Measurements from ENCODE around the gene ZNF341. TPM values are rescaled to one million over a fixed set of nuclear protein-coding genes. Genes with fewer than 3 reads are reported as not detected.

Gene ZNF341
- total and polyA plus RNA-seq, 2 of the 8 experiments (the other 6 are each of a cell fraction or from before 2014, with no cell fraction given) = 5.8 to 6.4 TPM

- no peak for TF ChIP-seq KDM1A (IDR thresholded peaks at IDR 0.05; ENCODE audit: borderline replicate concordance, low read length)
- no peak for TF ChIP-seq CHD1 (IDR thresholded peaks at IDR 0.05; ENCODE audit: low read depth, low read length)
- TF ChIP-seq SUZ12 (IDR thresholded peaks at IDR 0.05; ENCODE audit: low read length) = no peak
- TF ChIP-seq BACH1 (IDR thresholded peaks at IDR 0.05; ENCODE audit: low read length) = no peak
- no peak for TF ChIP-seq SP2 (IDR thresholded peaks at IDR 0.05; ENCODE audit: low read length)
- no peak for TF ChIP-seq MAFK (IDR thresholded peaks at IDR 0.05; ENCODE audit: low read depth, low read length)
- TF ChIP-seq, protein P1, sequence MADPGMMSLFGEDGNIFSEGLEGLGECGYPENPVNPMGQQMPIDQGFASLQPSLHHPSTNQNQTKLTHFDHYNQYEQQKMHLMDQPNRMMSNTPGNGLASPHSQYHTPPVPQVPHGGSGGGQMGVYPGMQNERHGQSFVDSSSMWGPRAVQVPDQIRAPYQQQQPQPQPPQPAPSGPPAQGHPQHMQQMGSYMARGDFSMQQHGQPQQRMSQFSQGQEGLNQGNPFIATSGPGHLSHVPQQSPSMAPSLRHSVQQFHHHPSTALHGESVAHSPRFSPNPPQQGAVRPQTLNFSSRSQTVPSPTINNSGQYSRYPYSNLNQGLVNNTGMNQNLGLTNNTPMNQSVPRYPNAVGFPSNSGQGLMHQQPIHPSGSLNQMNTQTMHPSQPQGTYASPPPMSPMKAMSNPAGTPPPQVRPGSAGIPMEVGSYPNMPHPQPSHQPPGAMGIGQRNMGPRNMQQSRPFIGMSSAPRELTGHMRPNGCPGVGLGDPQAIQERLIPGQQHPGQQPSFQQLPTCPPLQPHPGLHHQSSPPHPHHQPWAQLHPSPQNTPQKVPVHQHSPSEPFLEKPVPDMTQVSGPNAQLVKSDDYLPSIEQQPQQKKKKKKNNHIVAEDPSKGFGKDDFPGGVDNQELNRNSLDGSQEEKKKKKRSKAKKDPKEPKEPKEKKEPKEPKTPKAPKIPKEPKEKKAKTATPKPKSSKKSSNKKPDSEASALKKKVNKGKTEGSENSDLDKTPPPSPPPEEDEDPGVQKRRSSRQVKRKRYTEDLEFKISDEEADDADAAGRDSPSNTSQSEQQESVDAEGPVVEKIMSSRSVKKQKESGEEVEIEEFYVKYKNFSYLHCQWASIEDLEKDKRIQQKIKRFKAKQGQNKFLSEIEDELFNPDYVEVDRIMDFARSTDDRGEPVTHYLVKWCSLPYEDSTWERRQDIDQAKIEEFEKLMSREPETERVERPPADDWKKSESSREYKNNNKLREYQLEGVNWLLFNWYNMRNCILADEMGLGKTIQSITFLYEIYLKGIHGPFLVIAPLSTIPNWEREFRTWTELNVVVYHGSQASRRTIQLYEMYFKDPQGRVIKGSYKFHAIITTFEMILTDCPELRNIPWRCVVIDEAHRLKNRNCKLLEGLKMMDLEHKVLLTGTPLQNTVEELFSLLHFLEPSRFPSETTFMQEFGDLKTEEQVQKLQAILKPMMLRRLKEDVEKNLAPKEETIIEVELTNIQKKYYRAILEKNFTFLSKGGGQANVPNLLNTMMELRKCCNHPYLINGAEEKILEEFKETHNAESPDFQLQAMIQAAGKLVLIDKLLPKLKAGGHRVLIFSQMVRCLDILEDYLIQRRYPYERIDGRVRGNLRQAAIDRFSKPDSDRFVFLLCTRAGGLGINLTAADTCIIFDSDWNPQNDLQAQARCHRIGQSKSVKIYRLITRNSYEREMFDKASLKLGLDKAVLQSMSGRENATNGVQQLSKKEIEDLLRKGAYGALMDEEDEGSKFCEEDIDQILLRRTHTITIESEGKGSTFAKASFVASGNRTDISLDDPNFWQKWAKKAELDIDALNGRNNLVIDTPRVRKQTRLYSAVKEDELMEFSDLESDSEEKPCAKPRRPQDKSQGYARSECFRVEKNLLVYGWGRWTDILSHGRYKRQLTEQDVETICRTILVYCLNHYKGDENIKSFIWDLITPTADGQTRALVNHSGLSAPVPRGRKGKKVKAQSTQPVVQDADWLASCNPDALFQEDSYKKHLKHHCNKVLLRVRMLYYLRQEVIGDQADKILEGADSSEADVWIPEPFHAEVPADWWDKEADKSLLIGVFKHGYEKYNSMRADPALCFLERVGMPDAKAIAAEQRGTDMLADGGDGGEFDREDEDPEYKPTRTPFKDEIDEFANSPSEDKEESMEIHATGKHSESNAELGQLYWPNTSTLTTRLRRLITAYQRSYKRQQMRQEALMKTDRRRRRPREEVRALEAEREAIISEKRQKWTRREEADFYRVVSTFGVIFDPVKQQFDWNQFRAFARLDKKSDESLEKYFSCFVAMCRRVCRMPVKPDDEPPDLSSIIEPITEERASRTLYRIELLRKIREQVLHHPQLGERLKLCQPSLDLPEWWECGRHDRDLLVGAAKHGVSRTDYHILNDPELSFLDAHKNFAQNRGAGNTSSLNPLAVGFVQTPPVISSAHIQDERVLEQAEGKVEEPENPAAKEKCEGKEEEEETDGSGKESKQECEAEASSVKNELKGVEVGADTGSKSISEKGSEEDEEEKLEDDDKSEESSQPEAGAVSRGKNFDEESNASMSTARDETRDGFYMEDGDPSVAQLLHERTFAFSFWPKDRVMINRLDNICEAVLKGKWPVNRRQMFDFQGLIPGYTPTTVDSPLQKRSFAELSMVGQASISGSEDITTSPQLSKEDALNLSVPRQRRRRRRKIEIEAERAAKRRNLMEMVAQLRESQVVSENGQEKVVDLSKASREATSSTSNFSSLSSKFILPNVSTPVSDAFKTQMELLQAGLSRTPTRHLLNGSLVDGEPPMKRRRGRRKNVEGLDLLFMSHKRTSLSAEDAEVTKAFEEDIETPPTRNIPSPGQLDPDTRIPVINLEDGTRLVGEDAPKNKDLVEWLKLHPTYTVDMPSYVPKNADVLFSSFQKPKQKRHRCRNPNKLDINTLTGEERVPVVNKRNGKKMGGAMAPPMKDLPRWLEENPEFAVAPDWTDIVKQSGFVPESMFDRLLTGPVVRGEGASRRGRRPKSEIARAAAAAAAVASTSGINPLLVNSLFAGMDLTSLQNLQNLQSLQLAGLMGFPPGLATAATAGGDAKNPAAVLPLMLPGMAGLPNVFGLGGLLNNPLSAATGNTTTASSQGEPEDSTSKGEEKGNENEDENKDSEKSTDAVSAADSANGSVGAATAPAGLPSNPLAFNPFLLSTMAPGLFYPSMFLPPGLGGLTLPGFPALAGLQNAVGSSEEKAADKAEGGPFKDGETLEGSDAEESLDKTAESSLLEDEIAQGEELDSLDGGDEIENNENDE (IDR thresholded peaks at IDR 0.05; ENCODE audit: insufficient replicate concordance, low read length) = no peak
These were observed 109.1 kb downstream of the ZNF341 start (continued) for GRCh38 chr20:33840759-33841435.

Data from H1 (cell line).